Right lobe of liver (tissue), 4 donors: Measurements from ENCODE around the gene SMIM38.

Experiments used
- POLR2A ChIP-seq: fragments of 450-650 bp; IDR thresholded peaks from one replicate; pipeline ENCODE4 v1.6.1; 2017; ENCODE audit warnings: antibody characterized with exemption, mild to moderate bottlenecking
- TF ChIP-seq, protein P1 (sequence below), 4 donors: fragments of 200-600 bp in 3 of 4; fragments of 450-650 bp in 1 of 4; IDR thresholded peaks; one replicate each; pipeline versions ENCODE4 v1.5.1 to v1.8.0; 2016 to 2022; ENCODE audit warnings: antibody characterized with exemption in 4 of 4, mild to moderate bottlenecking in 2 of 4
- donor health status: DM: no; HTN: no; CAD: no.
- donor health status: DM: no; HTN: no; CAD: no.
- donor health status: DM: no; HTN: yes; CAD: no.

DNA sequence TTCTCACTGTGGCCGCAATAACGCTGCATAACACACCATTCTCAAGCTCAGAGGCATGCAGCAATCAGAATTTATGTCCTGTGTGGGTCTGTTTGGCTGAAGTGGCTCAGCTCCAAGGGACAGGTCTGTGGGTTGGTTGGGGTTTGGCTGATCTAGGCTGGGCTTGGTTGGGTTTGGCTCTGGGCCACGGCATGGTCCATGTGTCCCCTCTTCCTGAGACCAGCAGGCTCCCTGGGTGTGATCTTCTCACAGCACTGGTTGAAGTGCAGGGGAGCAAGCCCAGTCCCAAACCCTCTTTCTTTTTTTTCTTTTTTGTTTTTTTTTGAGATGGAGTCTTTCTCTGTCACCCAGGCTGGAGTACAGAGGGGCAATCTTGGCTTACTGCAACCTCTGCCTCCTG is 25.0 kb downstream of the SMIM38 start:
- TF ChIP-seq, protein P1, sequence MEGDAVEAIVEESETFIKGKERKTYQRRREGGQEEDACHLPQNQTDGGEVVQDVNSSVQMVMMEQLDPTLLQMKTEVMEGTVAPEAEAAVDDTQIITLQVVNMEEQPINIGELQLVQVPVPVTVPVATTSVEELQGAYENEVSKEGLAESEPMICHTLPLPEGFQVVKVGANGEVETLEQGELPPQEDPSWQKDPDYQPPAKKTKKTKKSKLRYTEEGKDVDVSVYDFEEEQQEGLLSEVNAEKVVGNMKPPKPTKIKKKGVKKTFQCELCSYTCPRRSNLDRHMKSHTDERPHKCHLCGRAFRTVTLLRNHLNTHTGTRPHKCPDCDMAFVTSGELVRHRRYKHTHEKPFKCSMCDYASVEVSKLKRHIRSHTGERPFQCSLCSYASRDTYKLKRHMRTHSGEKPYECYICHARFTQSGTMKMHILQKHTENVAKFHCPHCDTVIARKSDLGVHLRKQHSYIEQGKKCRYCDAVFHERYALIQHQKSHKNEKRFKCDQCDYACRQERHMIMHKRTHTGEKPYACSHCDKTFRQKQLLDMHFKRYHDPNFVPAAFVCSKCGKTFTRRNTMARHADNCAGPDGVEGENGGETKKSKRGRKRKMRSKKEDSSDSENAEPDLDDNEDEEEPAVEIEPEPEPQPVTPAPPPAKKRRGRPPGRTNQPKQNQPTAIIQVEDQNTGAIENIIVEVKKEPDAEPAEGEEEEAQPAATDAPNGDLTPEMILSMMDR (IDR thresholded peaks at IDR 0.05) = no peak
- no peak for TF ChIP-seq POLR2A
